CD4-positive, alpha-beta memory T cell (primary cell): ENCODE data around the gene USP6. TPM values are rescaled to one million over a fixed set of nuclear protein-coding genes. Genes with fewer than 3 reads are reported as not detected.
A peak's percentile ranks its signal among the peaks of the same experiment; 100 is the strongest.
"Not testable (repeated sequence)": the region's sequence is repeated elsewhere in the genome, so short reads cannot be mapped to it uniquely, and the experiment has no call there.

Experiments
- CTCF ChIA-PET: fragments of 350-600 bp; sonication (Branson Sonifier 250); formaldehyde crosslinking; loops from one replicate; lab custom pipeline; 2021; ENCODE audit warnings: inconsistent platforms; ENCODE audit not compliant: partially characterized antibody; lab: Charles Lee
- POLR2A ChIA-PET: fragments of 350-600 bp; sonication (Branson Sonifier 250); formaldehyde crosslinking; loops from one replicate; lab custom pipeline; 2021; ENCODE audit not compliant: partially characterized antibody; lab: Charles Lee
- DNase-seq, 5 donors: peaks; one replicate each; pipeline versions ENCODE4 v3.0.0 to v3.0.0-alpha.2; 2020 to 2022; ENCODE audit warnings: mixed read lengths in 1 of 5
- H3K27ac ChIP-seq: one replicate; pipeline ENCODE4 v1.7.0; 2013; ENCODE audit warnings: low read depth, low read length
- H3K27me3 ChIP-seq: 2 replicates; pipeline ENCODE4 v1.7.0; 2013; ENCODE audit warnings: mild to moderate bottlenecking, low read length, moderate library complexity; ENCODE audit not compliant: insufficient read depth
- H3K36me3 ChIP-seq: 2 replicates; pipeline ENCODE4 v1.7.0; 2013; ENCODE audit warnings: mild to moderate bottlenecking, low read length, moderate library complexity; ENCODE audit not compliant: insufficient read depth
- H3K4me1 ChIP-seq: 2 replicates; pipeline ENCODE4 v1.7.0; 2013; ENCODE audit warnings: mild to moderate bottlenecking, low read length, moderate library complexity; ENCODE audit not compliant: insufficient read depth
- H3K4me3 ChIP-seq, 2 donors: one replicate each; pipeline ENCODE4 v1.7.0; 2013; ENCODE audit warnings: low read length in 2 of 2, mild to moderate bottlenecking in 1 of 2
- H3K9me3 ChIP-seq, 2 donors: one replicate each; pipeline ENCODE4 v1.7.0; 2013; ENCODE audit warnings: low read length in 2 of 2, control low read depth in 1 of 2; ENCODE audit not compliant: control insufficient read depth in 1 of 2
- H3K27ac Mint-ChIP-seq, 7 donors: one replicate each; pipeline ENCODE4 v1.8.0; 2020 to 2021; ENCODE audit warnings: mixed read lengths in 7 of 7, mild to moderate bottlenecking in 6 of 7, inconsistent platforms in 3 of 7, moderate library complexity in 3 of 7
- H3K27me3 Mint-ChIP-seq, 2 donors: one replicate each; pipeline ENCODE4 v1.8.0; 2020 to 2021; ENCODE audit warnings: mixed read lengths in 2 of 2
- H3K36me3 Mint-ChIP-seq, 2 donors: one replicate each; pipeline ENCODE4 v1.8.0; 2020 to 2021; ENCODE audit warnings: mixed read lengths in 2 of 2, inconsistent platforms in 1 of 2, mild to moderate bottlenecking in 1 of 2
- H3K4me1 Mint-ChIP-seq, 4 donors: one replicate each; pipeline ENCODE4 v1.8.0; 2020 to 2021; ENCODE audit warnings: mixed read lengths in 4 of 4, mild to moderate bottlenecking in 1 of 4
- H3K4me3 Mint-ChIP-seq, 8 donors: one replicate each; pipeline ENCODE4 v1.8.0; 2020 to 2021; ENCODE audit warnings: mixed read lengths in 8 of 8, mild to moderate bottlenecking in 7 of 8, moderate library complexity in 6 of 8, inconsistent platforms in 3 of 8
- H3K9me3 Mint-ChIP-seq, 8 donors: one replicate each; pipeline ENCODE4 v1.8.0; 2020 to 2021; ENCODE audit warnings: mixed read lengths in 8 of 8, mild to moderate bottlenecking in 5 of 8, inconsistent platforms in 3 of 8, moderate library complexity in 1 of 8
- intact Hi-C: fragments of 100-400 bp; cut with micrococcal nuclease; formaldehyde crosslinking; loops from one replicate; pipeline ENCODE4 v1.15.1; 2023
- polyA plus RNA-seq, 2 donors: library from polyadenylated mRNA; unstranded; fragments of 300-500 nt; fragmentation: Illumina TruSeq; gene quantifications; one replicate each; pipeline ENCODE4 v1.2.3, GENCODE V29; 2021
- total RNA-seq, 2 experiments: library from RNA; stranded (reverse); gene quantifications; one replicate each; pipeline ENCODE4 v1.2.3, GENCODE V29; 2021

The USP6 gene
- total and polyA plus RNA-seq, 4 experiments from 2014 or later: 0.02 to 0.14 (median 0.02) TPM; not detected in 1

DNA sequence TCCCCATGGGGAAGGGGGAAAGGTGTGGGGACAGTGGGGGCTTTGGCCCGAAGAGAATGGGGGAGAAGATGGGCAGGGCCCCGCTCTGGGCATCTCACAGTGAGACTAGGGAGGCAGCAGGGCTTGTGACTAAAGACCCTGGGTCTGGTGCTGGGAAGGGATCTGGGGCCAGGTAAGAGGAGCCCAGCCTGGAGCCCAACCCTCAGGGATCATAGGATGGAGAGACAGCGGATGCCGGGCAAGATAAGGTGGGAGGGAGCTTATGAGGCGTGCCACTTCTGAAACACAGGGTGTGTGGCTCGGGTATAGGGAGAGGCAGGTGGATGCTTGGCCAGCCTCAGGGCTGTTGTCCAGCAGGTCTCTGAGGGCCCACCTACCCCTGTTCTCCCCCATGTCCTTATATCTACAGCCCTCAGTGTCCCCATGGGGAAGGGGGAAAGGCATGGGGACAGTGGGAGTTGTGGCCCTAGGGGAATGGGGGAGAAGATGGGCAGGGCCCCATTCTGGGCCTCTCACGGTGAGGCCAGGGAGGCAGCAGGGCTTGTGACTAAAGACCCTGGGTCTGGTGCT, 15.4 kb downstream of the USP6 start:
- POLR2A ChIA-PET: interaction anchor here (0.5 kb wide), 1 partner anchor 68 kb away, joined by 3 read pairs; no protein-coding TSS in a partner anchor
- DNase-seq: no peak
- no peaks in the 10 kb centered on the region for H3K9me3 Mint-ChIP-seq

DNA sequence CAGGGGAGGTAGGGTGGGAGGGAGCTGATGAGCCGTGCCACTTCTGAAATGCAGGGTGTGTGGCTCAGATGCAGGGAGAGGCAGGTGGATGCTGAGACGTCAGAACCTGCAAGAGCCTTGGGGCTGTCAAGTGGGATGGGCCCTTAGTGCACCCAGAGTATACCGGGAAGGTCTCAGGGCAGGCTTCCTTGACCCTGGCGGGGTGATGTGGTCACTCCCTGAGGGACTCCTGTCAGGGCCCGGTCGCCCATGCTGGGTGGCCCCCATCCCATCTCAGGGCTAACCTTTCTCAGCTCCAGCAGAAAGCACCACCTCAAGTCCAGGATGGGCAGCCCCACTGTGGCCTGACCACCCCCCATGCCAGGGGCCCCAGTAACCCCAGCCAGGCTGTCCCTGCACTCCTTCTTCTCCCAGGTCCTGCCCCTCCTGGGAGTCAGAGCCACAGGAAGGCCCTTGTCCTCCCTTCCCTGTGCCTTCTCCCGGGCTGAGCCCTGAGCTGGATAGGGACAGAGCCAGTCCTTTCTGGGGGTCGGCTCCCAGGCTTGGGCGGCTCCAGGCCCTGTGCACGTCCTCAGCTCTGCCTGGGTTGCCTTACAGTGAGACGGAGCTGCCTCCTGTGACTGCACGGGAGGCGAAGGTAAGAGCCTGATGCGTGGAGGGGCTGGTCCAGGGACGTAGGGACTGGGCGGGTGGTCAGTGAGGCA, 16.1 kb downstream of the USP6 start:
- H3K36me3 ChIP-seq, CTCF ChIA-PET, POLR2A ChIA-PET, H3K4me1 Mint-ChIP-seq, H3K36me3 Mint-ChIP-seq, H3K27ac Mint-ChIP-seq, DNase-seq, H3K27me3 ChIP-seq, H3K9me3 Mint-ChIP-seq, H3K4me1 ChIP-seq, H3K4me3 ChIP-seq, intact Hi-C loops, H3K4me3 Mint-ChIP-seq, H3K27ac ChIP-seq, H3K9me3 ChIP-seq: not testable (repeated sequence)
- H3K27me3 Mint-ChIP-seq: peaks cover 5 to 12% of the 10 kb centered on the region in 2 donors

More for the DNA sequence above, 15.4 kb downstream of the USP6 start:
- no peaks in the 10 kb centered on the region for H3K9me3 ChIP-seq
- H3K36me3 ChIP-seq: no peaks in the 10 kb centered on the region
- no peak overlapping the region for H3K4me3 ChIP-seq
- H3K36me3 Mint-ChIP-seq: no peaks in the 10 kb centered on the region
- no peaks in the 10 kb centered on the region for H3K4me1 ChIP-seq
- H3K27me3 Mint-ChIP-seq: peaks cover 5 to 15% of the 10 kb centered on the region in 2 donors
- CTCF ChIA-PET: no interaction called here
- no peak overlapping the region for H3K4me3 Mint-ChIP-seq
- H3K27me3 ChIP-seq: no peaks in the 10 kb centered on the region
- peak overlapping the region in 1 of 7 donors; percentile 57 for H3K27ac Mint-ChIP-seq
- intact Hi-C loops: no loop called here
- H3K27ac ChIP-seq: no peak overlapping the region
- H3K4me1 Mint-ChIP-seq: peaks cover 0 to 4% (median 0%) of the 10 kb centered on the region in 4 donors

DNA sequence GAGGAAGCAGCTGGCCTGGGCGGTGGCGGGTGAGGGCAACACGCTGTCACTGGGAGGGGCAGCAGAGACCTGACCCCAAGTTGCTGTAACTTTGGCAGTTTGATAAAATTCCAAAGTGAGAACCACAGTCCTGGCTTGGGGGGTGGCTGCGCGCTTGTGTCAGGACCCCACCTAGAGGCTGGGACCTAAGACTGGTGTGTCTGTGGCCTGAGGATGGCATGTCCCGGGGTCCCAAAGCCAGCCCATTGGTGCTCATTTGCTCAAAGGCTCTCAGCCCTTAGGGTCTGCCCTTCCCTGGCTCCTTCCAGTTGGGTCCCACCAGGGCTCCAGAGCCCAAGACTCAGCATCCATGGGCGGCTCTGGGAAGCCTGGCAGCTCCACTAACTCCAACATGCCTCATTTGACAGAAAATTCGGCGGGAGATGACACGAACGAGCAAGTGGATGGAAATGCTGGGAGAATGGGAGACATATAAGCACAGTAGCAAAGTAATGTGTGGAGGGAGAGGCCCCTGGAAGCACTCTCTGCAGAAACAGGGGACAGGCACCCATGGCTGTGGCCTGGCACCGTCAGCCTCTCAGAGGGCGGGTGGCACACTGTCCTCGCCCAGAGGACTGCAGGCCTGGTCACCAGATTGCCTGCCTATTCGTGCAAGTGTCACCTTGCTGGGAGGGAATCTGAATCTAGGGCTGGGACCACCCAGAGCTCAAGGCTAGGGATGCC, 16.8 kb downstream of the USP6 start:
- H3K36me3 Mint-ChIP-seq, H3K27ac ChIP-seq, DNase-seq, H3K9me3 Mint-ChIP-seq, H3K27me3 ChIP-seq, CTCF ChIA-PET, H3K9me3 ChIP-seq, H3K4me3 ChIP-seq, H3K36me3 ChIP-seq, POLR2A ChIA-PET, H3K27ac Mint-ChIP-seq, H3K27me3 Mint-ChIP-seq, H3K4me1 ChIP-seq, H3K4me3 Mint-ChIP-seq, H3K4me1 Mint-ChIP-seq, intact Hi-C loops: not testable (repeated sequence)

DNA sequence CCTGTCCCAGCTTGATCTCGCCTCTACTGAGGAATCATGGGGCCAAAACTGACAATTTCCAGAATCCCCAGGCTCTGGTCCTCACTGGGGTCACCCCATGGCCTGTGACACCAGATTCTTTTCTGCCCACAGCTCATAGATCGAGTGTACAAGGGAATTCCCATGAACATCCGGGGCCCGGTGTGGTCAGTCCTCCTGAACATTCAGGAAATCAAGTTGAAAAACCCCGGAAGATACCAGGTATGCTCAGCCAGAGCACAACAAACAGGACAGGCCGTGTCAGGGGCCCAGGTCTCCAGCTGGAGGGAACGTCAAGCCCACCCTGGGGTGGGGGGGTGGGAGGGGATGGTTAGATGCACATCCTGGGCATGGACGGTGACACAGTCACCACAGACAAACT, 17.5 kb downstream of the USP6 start:
- Mint-ChIP-seq H3K4me3 (no peak overlapping the region), H3K9me3 (no peaks in the 10 kb centered on the region), H3K36me3 (no peaks in the 10 kb centered on the region), H3K27me3 (peaks cover 1 to 3% of the 10 kb centered on the region in 2 donors), H3K4me1 (peaks cover 0 to 4% (median 0%) of the 10 kb centered on the region in 4 donors), H3K27ac (no peak overlapping the region)
- no peaks in the 10 kb centered on the region for H3K9me3 ChIP-seq
- H3K27me3 ChIP-seq: no peaks in the 10 kb centered on the region
- CTCF ChIA-PET: no interaction called here
- no peak for DNase-seq
- H3K27ac ChIP-seq: no peak overlapping the region
- intact Hi-C loops: no loop called here
- H3K4me3 ChIP-seq: no peak overlapping the region
- H3K36me3 ChIP-seq: no peaks in the 10 kb centered on the region
- no peaks in the 10 kb centered on the region for H3K4me1 ChIP-seq
- POLR2A ChIA-PET: no interaction called here

- H3K9me3 ChIP-seq, H3K4me3 ChIP-seq, H3K9me3 Mint-ChIP-seq, H3K27me3 ChIP-seq, intact Hi-C loops, H3K36me3 Mint-ChIP-seq, DNase-seq, H3K27ac ChIP-seq, H3K36me3 ChIP-seq, H3K4me1 ChIP-seq, H3K27me3 Mint-ChIP-seq, H3K4me1 Mint-ChIP-seq, CTCF ChIA-PET, H3K27ac Mint-ChIP-seq, POLR2A ChIA-PET, H3K4me3 Mint-ChIP-seq: not testable (repeated sequence)
These were observed 18.1 kb downstream of the USP6 start for GRCh38 chr17:5133961-5134360.

DNA sequence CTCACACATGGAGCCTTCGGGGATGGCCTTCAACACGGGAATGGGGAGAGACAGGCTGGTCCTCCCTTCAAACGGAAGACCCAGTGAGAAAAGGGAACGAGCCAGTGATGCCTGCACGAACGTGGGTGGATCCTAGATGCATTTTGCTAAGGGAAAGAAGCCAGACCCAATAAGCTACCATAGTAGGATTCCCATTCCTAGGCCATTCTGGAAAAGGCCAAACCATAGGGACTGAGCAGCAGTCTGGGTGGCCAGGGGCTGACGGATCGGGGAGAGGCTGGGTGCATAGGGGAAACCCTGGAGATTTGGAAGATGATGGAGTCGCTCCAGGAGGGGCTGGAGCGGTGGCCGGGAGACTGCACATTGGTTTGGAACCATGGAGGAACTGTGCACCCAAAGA, 18.7 kb downstream of the USP6 start:
- H3K27ac ChIP-seq, H3K4me3 Mint-ChIP-seq, POLR2A ChIA-PET, H3K36me3 Mint-ChIP-seq, H3K36me3 ChIP-seq, CTCF ChIA-PET, H3K4me1 Mint-ChIP-seq, H3K27me3 ChIP-seq, intact Hi-C loops, H3K4me1 ChIP-seq, H3K9me3 ChIP-seq, H3K27me3 Mint-ChIP-seq, DNase-seq, H3K4me3 ChIP-seq, H3K9me3 Mint-ChIP-seq: not testable (repeated sequence)
- H3K27ac Mint-ChIP-seq: peak overlapping the region in 1 of 7 donors; percentile 60

GRCh38 chr17:5135131-5135712, 19.4 kb downstream of the USP6 start:
- DNase-seq, intact Hi-C loops, H3K4me1 ChIP-seq, H3K9me3 Mint-ChIP-seq, H3K27ac ChIP-seq, H3K4me1 Mint-ChIP-seq, H3K36me3 Mint-ChIP-seq, H3K27ac Mint-ChIP-seq, H3K4me3 Mint-ChIP-seq, H3K27me3 ChIP-seq, POLR2A ChIA-PET, CTCF ChIA-PET, H3K27me3 Mint-ChIP-seq, H3K9me3 ChIP-seq, H3K36me3 ChIP-seq, H3K4me3 ChIP-seq: not testable (repeated sequence)
